ENCODE measurements around the gene RHOJ. TPM values are rescaled to one million over a fixed set of nuclear protein-coding genes. Genes with fewer than 3 reads are reported as not detected.
"Not testable (repeated sequence)": the region's sequence is repeated elsewhere in the genome, so short reads cannot be mapped to it uniquely, and the experiment has no call there.

Gene RHOJ
- total RNA-seq, 3 donors from 2014 or later, result not detected

DNA sequence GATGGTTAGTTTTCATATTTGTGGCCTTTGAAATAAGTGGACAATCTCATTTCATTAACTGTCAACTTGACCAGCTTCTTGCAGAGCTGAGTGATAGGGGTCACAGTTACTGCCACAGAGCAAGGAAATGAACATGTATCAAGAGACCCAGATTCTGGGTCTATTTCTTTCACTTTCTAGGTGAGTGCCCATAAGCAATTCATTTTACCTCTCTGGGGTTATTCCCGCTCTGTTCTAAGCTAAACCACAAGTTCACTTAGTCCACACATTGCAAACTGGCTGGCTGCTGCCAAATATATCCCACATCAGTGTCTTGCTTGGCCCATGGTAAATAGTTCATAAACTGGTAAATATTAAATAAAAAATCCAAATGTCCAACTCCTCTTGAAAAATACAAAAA, 84.6 kb downstream of the RHOJ start:
- no peaks in the 10 kb centered on the region for H3K36me3 Mint-ChIP-seq (ENCODE audit: insufficient read depth)
- no peaks in the 10 kb centered on the region for H3K4me1 Mint-ChIP-seq (ENCODE audit: low read depth)
- H3K9me3 Mint-ChIP-seq, result no peaks in the 10 kb centered on the region
- DNase-seq (no peak), ATAC-seq (no peak)
- H3K27me3 Mint-ChIP-seq (ENCODE audit: low read depth), result peaks cover 14% of the 10 kb centered on the region
- no peak overlapping the region for H3K4me3 Mint-ChIP-seq

GRCh38 chr14:63290741-63291430, 86.6 kb downstream of the RHOJ start:
- ATAC-seq, result no peak
- H3K4me1 Mint-ChIP-seq (ENCODE audit: low read depth), result peaks cover 8% of the 10 kb centered on the region
- no peak for DNase-seq
- H3K27me3 Mint-ChIP-seq (ENCODE audit: low read depth), result peaks cover 22% of the 10 kb centered on the region
- H3K9me3 Mint-ChIP-seq, result no peaks in the 10 kb centered on the region
- H3K36me3 Mint-ChIP-seq (ENCODE audit: insufficient read depth), result no peaks in the 10 kb centered on the region
- no peak overlapping the region for H3K4me3 Mint-ChIP-seq

- DNase-seq, result no peak
- H3K27me3 Mint-ChIP-seq (ENCODE audit: low read depth), result peaks cover 25% of the 10 kb centered on the region
- peaks cover 13% of the 10 kb centered on the region for H3K4me1 Mint-ChIP-seq (ENCODE audit: low read depth)
- no peak overlapping the region for H3K4me3 Mint-ChIP-seq
- no peaks in the 10 kb centered on the region for H3K36me3 Mint-ChIP-seq (ENCODE audit: insufficient read depth)
- no peaks in the 10 kb centered on the region for H3K9me3 Mint-ChIP-seq
- ATAC-seq, result no peak
Measured at GRCh38 chr14:63292805-63293204, 88.6 kb downstream of the RHOJ start.

DNA sequence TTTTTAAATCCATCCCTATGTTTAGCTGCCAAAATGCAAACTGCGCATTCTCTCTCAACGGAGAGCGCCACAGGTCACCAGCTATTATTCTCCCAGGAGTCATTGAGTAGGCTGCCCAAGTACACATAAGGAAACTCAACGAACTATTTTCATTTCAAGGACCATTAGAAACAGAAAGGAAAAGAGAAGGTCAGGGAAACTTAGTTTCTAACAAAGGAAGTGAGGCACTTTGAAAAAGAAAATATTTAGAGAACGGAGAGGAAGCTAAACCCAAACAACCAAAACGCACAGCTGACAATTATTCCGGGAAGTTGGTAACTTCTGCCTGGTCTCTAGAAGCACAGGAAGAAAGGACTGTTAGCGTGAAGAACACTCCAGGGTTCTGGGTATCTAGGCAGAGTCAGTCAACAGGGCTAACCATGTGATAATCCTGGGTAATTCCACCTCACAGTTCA, 91.0 kb downstream of the RHOJ start:
- DNase-seq, result no peak
- no peaks in the 10 kb centered on the region for H3K9me3 Mint-ChIP-seq
- H3K36me3 Mint-ChIP-seq (ENCODE audit: insufficient read depth), result no peaks in the 10 kb centered on the region
- no peak for ATAC-seq
- H3K27me3 Mint-ChIP-seq (ENCODE audit: low read depth), result peaks cover 29% of the 10 kb centered on the region
- peak overlapping the region; percentile 1 for H3K4me3 Mint-ChIP-seq
- H3K4me1 Mint-ChIP-seq (ENCODE audit: low read depth), result peaks cover 16% of the 10 kb centered on the region

GRCh38 chr14:63296060-63296563, 91.9 kb downstream of the RHOJ start:
- Mint-ChIP-seq H3K4me3 (no peak overlapping the region), H3K4me1 (ENCODE audit: low read depth) (peaks cover 16% of the 10 kb centered on the region), H3K36me3 (ENCODE audit: insufficient read depth) (no peaks in the 10 kb centered on the region), H3K27me3 (ENCODE audit: low read depth) (peaks cover 29% of the 10 kb centered on the region), H3K9me3 (no peaks in the 10 kb centered on the region)
- ATAC-seq (peak in 1 of 2 donors; percentile 52), DNase-seq (no peak)

- ATAC-seq, result no peak
- H3K9me3 Mint-ChIP-seq, result no peaks in the 10 kb centered on the region
- no peak for DNase-seq
- H3K4me3 Mint-ChIP-seq, result no peak overlapping the region
- H3K4me1 Mint-ChIP-seq (ENCODE audit: low read depth), result peaks cover 16% of the 10 kb centered on the region
- no peaks in the 10 kb centered on the region for H3K36me3 Mint-ChIP-seq (ENCODE audit: insufficient read depth)
- H3K27me3 Mint-ChIP-seq (ENCODE audit: low read depth), result peaks cover 25% of the 10 kb centered on the region
Measured at GRCh38 chr14:63297372-63298063, 93.3 kb downstream of the RHOJ start.

DNA sequence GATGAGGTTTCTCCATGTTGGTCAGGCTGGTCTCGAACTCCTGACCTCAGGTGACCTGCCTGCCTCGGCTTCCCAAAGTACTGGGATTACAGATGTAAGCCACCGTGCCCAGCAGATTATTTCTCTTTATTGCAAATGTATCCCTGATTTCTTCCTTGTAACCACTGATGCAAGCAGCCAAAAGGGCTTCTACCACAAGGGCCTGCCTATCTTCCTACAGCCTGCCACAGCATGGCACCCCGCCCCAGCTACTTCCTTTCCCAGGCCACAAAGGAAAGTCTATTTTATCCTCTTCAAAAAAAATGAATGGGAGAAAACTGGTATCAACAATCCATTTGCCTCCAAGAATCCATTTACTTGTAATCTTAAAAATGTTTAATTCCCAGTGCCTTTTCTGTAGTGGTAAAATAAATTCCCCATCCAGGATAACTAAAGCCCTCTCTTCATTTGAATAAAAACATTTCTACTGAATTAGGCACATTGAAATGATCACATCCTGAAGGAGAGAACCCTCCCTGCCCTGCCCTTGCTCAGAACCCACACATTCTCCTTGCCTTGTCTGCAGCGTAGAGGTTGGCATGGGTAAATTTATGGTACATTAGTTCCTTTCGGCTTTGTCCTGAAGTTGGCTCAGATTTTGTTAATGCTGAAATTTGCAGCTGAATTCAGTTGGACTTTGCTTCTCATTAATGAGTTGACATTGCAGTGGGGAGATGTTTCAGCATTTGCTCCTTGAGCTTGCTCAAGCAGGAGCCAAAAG, 95.3 kb downstream of the RHOJ start:
- DNase-seq (no peak), ATAC-seq (no peak)
- Mint-ChIP-seq H3K4me3 (no peak overlapping the region), H3K4me1 (ENCODE audit: low read depth) (peaks cover 16% of the 10 kb centered on the region), H3K36me3 (ENCODE audit: insufficient read depth) (no peaks in the 10 kb centered on the region), H3K27me3 (ENCODE audit: low read depth) (peaks cover 22% of the 10 kb centered on the region), H3K9me3 (no peaks in the 10 kb centered on the region)

- DNase-seq, result no peak
- Mint-ChIP-seq H3K9me3 (no peaks in the 10 kb centered on the region), H3K27me3 (ENCODE audit: low read depth) (peaks cover 17% of the 10 kb centered on the region), H3K4me1 (ENCODE audit: low read depth) (peaks cover 9% of the 10 kb centered on the region), H3K4me3 (no peak overlapping the region), H3K36me3 (ENCODE audit: insufficient read depth) (no peaks in the 10 kb centered on the region)
- ATAC-seq, result no peak
Measured at GRCh38 chr14:63300854-63301253, 96.6 kb downstream of the RHOJ start.

DNA sequence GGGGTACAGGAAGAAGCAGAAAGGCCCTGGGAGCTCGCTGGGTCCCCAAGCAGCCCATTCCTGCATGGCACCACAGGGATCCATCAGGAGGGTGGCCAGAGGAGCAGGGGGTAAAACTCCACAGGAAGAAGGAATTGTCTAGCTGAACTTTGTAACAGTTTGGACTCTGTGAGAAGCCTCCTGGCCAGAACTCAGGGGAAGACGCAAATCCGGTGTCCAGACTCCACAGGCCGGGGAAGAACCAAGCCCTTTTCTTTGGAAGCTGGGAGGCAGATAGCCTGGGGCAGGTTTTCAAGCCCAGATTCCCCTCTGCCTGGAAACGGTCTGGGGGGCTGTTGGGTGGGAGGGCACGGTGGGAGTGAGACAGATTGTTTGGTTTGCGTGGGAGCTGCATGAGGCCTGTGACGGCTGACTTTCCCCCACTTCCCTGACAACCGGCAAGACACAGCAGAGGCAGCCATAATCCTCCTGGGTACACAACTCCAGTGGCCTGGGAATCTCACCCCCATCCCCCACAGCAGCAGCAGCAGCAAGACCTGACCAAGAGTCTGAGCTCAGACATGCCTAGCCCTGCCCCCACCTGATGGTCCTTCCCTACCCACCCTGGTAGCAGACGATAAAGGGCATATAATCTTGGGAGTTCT, 97.8 kb downstream of the RHOJ start:
- Mint-ChIP-seq H3K4me1 (ENCODE audit: low read depth) (peaks cover 3% of the 10 kb centered on the region), H3K4me3 (no peak overlapping the region), H3K9me3 (no peaks in the 10 kb centered on the region), H3K27me3 (ENCODE audit: low read depth) (peaks cover 13% of the 10 kb centered on the region), H3K36me3 (ENCODE audit: insufficient read depth) (no peaks in the 10 kb centered on the region)
- DNase-seq, result no peak
- no peak for ATAC-seq

GRCh38 chr14:63304429-63304828, 100.2 kb downstream of the RHOJ start:
- H3K4me3 Mint-ChIP-seq; H3K27me3 Mint-ChIP-seq (ENCODE audit: low read depth); H3K4me1 Mint-ChIP-seq (ENCODE audit: low read depth); ATAC-seq; H3K9me3 Mint-ChIP-seq; DNase-seq; H3K36me3 Mint-ChIP-seq (ENCODE audit: insufficient read depth): not testable (repeated sequence)

GRCh38 chr14:63308723-63309317, 104.6 kb downstream of the RHOJ start:
- Mint-ChIP-seq H3K27me3 (ENCODE audit: low read depth) (peaks cover 11% of the 10 kb centered on the region), H3K4me3 (no peak overlapping the region), H3K4me1 (ENCODE audit: low read depth) (no peaks in the 10 kb centered on the region), H3K36me3 (ENCODE audit: insufficient read depth) (no peaks in the 10 kb centered on the region), H3K9me3 (no peaks in the 10 kb centered on the region)
- DNase-seq (no peak), ATAC-seq (no peak)

DNA sequence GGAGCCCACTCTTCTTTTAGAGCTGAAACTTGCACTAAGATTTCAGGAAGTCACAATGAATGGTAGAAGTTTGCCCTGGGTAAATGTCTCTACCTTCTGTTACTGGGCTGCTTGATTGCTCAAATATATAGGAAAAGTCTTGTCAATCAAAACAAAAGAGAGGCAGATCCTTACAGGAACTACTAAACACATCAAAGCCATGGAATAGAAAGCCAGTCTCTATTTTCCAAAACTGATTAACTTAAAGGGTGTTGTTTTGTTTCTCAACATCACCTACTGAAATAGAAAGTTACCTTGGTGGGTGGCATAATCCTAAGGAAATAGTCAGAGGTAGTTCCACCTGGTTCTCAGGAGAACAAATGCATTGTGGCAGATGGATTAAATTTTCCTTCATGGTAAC, 114.6 kb downstream of the RHOJ start, which contains the start of gene GPHB5:
Gene GPHB5 (minus strand): TSS at position 101 of the 400 bp plus-strand sequence. CDS start 1,086 bp downstream, outside the sequence.
- ATAC-seq, result no peak
- Mint-ChIP-seq H3K4me3 (no peak within 1 kb of the TSS), H3K36me3 (ENCODE audit: insufficient read depth) (no peaks in the 10 kb centered on the region), H3K27me3 (ENCODE audit: low read depth) (peaks cover 31% of the 10 kb centered on the region), H3K9me3 (no peaks in the 10 kb centered on the region), H3K4me1 (ENCODE audit: low read depth) (no peaks in the 10 kb centered on the region)
- DNase-seq, result no peak

DNA sequence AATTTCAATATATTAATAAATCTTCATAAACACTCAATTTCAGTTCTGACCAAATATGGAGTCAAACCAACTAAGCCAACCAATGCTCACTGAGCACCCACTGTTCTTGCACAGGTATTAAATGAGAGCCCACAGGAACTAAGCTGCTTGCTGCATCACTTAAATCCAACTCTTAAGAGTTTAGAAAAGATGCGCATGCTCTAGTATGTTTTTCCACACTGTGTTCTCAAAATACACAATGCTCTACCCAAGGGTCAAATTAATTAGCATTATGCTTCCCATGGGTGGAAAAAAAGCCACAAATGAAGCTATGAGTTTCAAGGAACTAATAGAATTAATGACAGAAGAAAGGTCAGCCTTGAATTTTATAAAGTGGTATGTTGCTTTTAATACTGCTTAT, 118.2 kb downstream of the RHOJ start:
- Mint-ChIP-seq H3K36me3 (ENCODE audit: insufficient read depth) (no peaks in the 10 kb centered on the region), H3K27me3 (ENCODE audit: low read depth) (peaks cover 17% of the 10 kb centered on the region), H3K9me3 (no peaks in the 10 kb centered on the region), H3K4me3 (no peak overlapping the region), H3K4me1 (ENCODE audit: low read depth) (no peaks in the 10 kb centered on the region)
- DNase-seq, result no peak
- no peak for ATAC-seq

Measured in activated T-cell treated with anti-CD3 and anti-CD28 coated beads, Interleukin-2, amount 50 U/mL, for 4 hours (primary cell).